Measurements from ENCODE around the gene RAET1G. TPM values are rescaled to one million over a fixed set of nuclear protein-coding genes. Genes with fewer than 3 reads are reported as not detected.

RAET1G gene
- polyA plus RNA-seq, 1 experiment, result 3.0 TPM

GRCh38 chr6:149936743-149937142 lies 13.8 kb upstream of the RAET1G start:
- POLR2A ChIA-PET, result no interaction called here
- CTCF ChIA-PET, result interaction anchor here (2.2 kb wide), 1 partner anchor 80 kb away, joined by 18 read pairs; no protein-coding TSS in a partner anchor
- Histone ChIP-seq H3K4me3 (ENCODE audit: low read depth, low read length) (no peak overlapping the region), H3K9me3 (ENCODE audit: control insufficient read depth, insufficient read depth, low read length) (no peaks in the 10 kb centered on the region; the same call in 1 of the 2 replicates), H3K27me3 (ENCODE audit: control insufficient read depth, insufficient read depth, low read length) (peaks cover 54% of the 10 kb centered on the region), H3K27ac (ENCODE audit: low read depth, low read length) (no peak overlapping the region)
- DNase-seq (ENCODE audit: low read depth, low spot score), result no peak
- TF ChIP-seq, protein P1, sequence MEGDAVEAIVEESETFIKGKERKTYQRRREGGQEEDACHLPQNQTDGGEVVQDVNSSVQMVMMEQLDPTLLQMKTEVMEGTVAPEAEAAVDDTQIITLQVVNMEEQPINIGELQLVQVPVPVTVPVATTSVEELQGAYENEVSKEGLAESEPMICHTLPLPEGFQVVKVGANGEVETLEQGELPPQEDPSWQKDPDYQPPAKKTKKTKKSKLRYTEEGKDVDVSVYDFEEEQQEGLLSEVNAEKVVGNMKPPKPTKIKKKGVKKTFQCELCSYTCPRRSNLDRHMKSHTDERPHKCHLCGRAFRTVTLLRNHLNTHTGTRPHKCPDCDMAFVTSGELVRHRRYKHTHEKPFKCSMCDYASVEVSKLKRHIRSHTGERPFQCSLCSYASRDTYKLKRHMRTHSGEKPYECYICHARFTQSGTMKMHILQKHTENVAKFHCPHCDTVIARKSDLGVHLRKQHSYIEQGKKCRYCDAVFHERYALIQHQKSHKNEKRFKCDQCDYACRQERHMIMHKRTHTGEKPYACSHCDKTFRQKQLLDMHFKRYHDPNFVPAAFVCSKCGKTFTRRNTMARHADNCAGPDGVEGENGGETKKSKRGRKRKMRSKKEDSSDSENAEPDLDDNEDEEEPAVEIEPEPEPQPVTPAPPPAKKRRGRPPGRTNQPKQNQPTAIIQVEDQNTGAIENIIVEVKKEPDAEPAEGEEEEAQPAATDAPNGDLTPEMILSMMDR (IDR thresholded peaks at IDR 0.05; ENCODE audit: low read depth, low read length), result no peak

DNA sequence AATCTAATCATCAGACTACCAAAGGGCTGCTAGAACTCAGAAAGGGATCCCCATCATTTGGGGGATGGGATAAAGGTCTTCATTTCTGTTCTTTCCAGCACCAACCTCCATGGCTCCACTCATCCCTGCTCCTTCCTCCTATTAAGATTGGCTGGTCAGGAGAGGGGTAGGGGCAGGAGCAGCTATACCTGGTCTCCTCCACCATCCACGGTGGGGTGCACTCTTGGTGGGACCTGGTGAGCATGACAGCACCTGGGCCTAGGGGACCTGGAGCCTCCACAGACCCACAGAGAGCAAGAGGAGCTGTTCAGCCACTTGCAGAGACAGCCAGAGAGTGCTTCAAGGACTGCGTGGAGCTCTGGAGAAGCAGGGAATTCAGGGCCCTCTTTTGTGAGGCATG lies 12.7 kb upstream of the RAET1G start:
- POLR2A ChIA-PET, result no interaction called here
- DNase-seq (ENCODE audit: low read depth, low spot score), result no peak
- TF ChIP-seq, protein P1 (IDR thresholded peaks at IDR 0.05; ENCODE audit: low read depth, low read length), result no peak
- H3K4me3 ChIP-seq (ENCODE audit: low read depth, low read length), result no peak overlapping the region
- H3K27ac ChIP-seq (ENCODE audit: low read depth, low read length), result no peak overlapping the region
- CTCF ChIA-PET, result interaction anchor here (0.6 to 2.2 kb wide), 3 partner anchors 69 to 371 kb away, joined by 3 to 18 read pairs (median 4); no protein-coding TSS in a partner anchor
- peaks cover 61% of the 10 kb centered on the region for H3K27me3 ChIP-seq (ENCODE audit: control insufficient read depth, insufficient read depth, low read length)
- H3K9me3 ChIP-seq (ENCODE audit: control insufficient read depth, insufficient read depth, low read length), result no peaks in the 10 kb centered on the region; the same call in 1 of the 2 replicates

DNA sequence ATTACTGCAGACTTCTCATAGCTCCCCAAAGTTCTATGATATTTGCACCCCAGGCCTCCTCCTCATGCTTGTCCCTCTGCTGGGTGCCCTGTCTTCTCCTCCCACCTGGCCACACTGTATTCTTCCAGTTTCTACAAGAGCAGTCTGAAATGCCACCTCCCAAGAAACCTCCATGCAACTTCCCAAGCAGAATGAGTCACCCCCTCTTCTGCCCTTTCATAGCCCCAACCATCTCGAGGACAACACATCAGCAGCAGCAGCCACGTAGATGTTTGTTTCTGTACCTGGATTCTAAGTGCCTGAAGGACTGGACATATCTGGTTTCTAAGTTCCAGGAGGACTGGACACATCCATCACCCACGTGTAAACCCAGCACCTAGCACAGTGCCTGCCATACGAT lies 12.3 kb upstream of the RAET1G start:
- no peak overlapping the region for H3K27ac ChIP-seq (ENCODE audit: low read depth, low read length)
- peaks cover 61% of the 10 kb centered on the region for H3K27me3 ChIP-seq (ENCODE audit: control insufficient read depth, insufficient read depth, low read length)
- TF ChIP-seq, protein P1 (IDR thresholded peaks at IDR 0.05; ENCODE audit: low read depth, low read length), result no peak
- no peak overlapping the region for H3K4me3 ChIP-seq (ENCODE audit: low read depth, low read length)
- DNase-seq (ENCODE audit: low read depth, low spot score), result no peak
- no peaks in the 10 kb centered on the region; the same call in 1 of the 2 replicates for H3K9me3 ChIP-seq (ENCODE audit: control insufficient read depth, insufficient read depth, low read length)
- POLR2A ChIA-PET, result no interaction called here
- CTCF ChIA-PET, result interaction anchor here (0.7 to 2.2 kb wide), 2 partner anchors 70 to 82 kb away, joined by 4 to 18 read pairs; no protein-coding TSS in a partner anchor

- peaks cover 60% of the 10 kb centered on the region for H3K27me3 ChIP-seq (ENCODE audit: control insufficient read depth, insufficient read depth, low read length)
- CTCF ChIA-PET, result interaction anchor here (0.7 to 2.2 kb wide), 2 partner anchors 70 to 83 kb away, joined by 4 to 18 read pairs; no protein-coding TSS in a partner anchor
- no peaks in the 10 kb centered on the region; the same call in 1 of the 2 replicates for H3K9me3 ChIP-seq (ENCODE audit: control insufficient read depth, insufficient read depth, low read length)
- no peak overlapping the region for H3K27ac ChIP-seq (ENCODE audit: low read depth, low read length)
- POLR2A ChIA-PET, result no interaction called here
- TF ChIP-seq, protein P1 (IDR thresholded peaks at IDR 0.05; ENCODE audit: low read depth, low read length), result peak; percentile 65
- H3K4me3 ChIP-seq (ENCODE audit: low read depth, low read length), result no peak overlapping the region
- peak; percentile 39 for DNase-seq (ENCODE audit: low read depth, low spot score)
Measured at GRCh38 chr6:149934249-149935156, 11.6 kb upstream of the RAET1G start.

- Histone ChIP-seq H3K9me3 (ENCODE audit: control insufficient read depth, insufficient read depth, low read length) (no peaks in the 10 kb centered on the region; the same call in 1 of the 2 replicates), H3K27ac (ENCODE audit: low read depth, low read length) (no peak overlapping the region), H3K27me3 (ENCODE audit: control insufficient read depth, insufficient read depth, low read length) (peaks cover 58% of the 10 kb centered on the region), H3K4me3 (ENCODE audit: low read depth, low read length) (no peak overlapping the region)
- ChIA-PET CTCF (interaction anchor here (1.0 kb wide), 1 partner anchor 84 kb away, joined by 3 read pairs; no protein-coding TSS in a partner anchor), POLR2A (no interaction called here)
- no peak for DNase-seq (ENCODE audit: low read depth, low spot score)
- TF ChIP-seq, protein P1 (IDR thresholded peaks at IDR 0.05; ENCODE audit: low read depth, low read length), result no peak
Measured at GRCh38 chr6:149933461-149933860, 10.5 kb upstream of the RAET1G start.
